Right ventricle myocardium inferior (tissue), 1 donor: Measurements from ENCODE around the gene SLC4A8. TPM values are rescaled to one million over a fixed set of nuclear protein-coding genes. Genes with fewer than 3 reads are reported as not detected.
"Not testable (repeated sequence)": the region's sequence is repeated elsewhere in the genome, so short reads cannot be mapped to it uniquely, and the experiment has no call there.

Source experiments
- ATAC-seq: fragments of 200-7000 bp; cut with Tn5 transposase; one replicate; pipeline ENCODE4 v1.9.1; 2020; ENCODE audit warnings: mild to moderate bottlenecking, moderate library complexity
- DNase-seq: peaks from one replicate; pipeline ENCODE4 v3.0.0; 2021; ENCODE audit errors: missing footprints
- intact Hi-C: fragments of 100-400 bp; cut with DNase I; formaldehyde crosslinking; loops from one replicate; pipeline ENCODE4 v1.11.0; 2022
- total RNA-seq: library from RNA; stranded (reverse); fragmentation: NEBNext Ultra II Directional; extraction: Animal tissue kit (Norgen Biotek cat#: 25700); gene quantifications from one replicate; pipeline ENCODE4 v1.2.1, GENCODE V29; 2021
- donor health status: DM: no; HTN: yes; CAD: no; lungs with severe emphysema.

SLC4A8 gene
- total RNA-seq, 1 donor from 2014 or later: 0.08 TPM

DNA sequence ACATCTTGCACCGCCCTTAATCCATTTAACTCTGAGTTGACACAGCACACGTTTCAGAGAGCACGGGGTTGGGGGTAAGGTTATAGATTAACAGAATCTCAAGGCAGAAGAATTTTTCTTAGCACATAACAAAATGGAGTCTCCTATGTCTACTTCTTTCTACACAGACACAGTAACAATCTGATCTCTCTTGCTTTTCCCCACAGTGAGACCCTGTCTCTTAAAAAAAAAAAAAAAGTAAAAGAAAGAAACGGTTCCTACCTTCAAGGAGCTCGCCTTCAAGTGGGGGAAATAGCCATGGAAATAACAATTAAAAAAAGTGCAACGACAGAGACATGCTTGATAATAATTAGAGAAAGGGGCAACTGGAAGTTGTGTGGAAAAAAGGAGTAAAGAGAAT, 30.4 kb downstream of the SLC4A8 start:
- intact Hi-C loops, DNase-seq, ATAC-seq: not testable (repeated sequence)

GRCh38 chr12:51458635-51459034, 34.0 kb downstream of the SLC4A8 start:
- ATAC-seq (no peak), DNase-seq (no peak)
- intact Hi-C loops: no loop called here

- no peak for ATAC-seq
- no peak for DNase-seq
- intact Hi-C loops: no loop called here
These were observed 35.9 kb downstream of the SLC4A8 start for GRCh38 chr12:51460519-51460918.

- ATAC-seq (no peak), DNase-seq (no peak)
- intact Hi-C loops: no loop called here
These were observed 40.9 kb downstream of the SLC4A8 start for GRCh38 chr12:51465491-51465890.

DNA sequence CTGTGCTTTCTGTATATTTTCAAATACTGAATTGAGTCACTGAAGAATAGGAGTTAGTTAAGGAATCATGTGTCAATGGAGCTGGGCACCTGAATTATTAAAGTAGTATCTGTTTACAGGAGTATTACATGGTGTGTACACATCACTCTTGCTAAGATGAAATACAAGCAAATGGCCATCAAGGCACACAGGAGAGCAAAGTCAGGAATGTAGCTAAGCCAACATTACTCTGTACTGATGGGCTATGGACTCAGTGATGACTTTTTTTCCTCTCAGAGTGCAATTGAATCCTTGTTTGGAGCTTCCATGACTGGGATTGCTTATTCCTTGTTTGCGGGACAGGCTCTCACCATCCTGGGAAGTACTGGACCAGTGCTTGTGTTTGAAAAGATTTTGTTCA, 45.5 kb downstream of the SLC4A8 start:
- DNase-seq (no peak), ATAC-seq (no peak)
- intact Hi-C loops: no loop called here

GRCh38 chr12:51471111-51471864, 46.7 kb downstream of the SLC4A8 start:
- ATAC-seq (no peak), DNase-seq (no peak)
- intact Hi-C loops: no loop called here

GRCh38 chr12:51472984-51473383, 48.4 kb downstream of the SLC4A8 start:
- DNase-seq (no peak), ATAC-seq (no peak)
- intact Hi-C loops: no loop called here

DNA sequence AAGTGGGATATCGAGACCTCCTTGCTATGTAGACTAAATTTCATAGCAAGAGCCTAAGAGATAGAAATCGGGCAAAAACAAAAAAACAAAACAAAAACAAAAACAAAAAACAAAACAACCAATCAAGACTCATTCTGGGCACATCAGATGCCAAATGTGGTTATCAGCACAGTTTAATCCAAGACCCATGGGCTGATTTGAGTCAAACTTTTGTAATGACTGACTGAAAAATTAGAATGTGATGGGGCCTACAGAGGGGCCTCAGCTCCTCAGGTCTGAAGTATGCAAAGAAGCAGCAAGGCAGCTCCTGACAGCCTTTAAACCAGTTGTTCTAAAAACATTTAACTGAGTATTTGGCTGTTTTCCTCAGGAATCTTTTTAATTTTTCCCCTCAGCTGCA, 49.3 kb downstream of the SLC4A8 start:
- ATAC-seq: no peak
- intact Hi-C loops: no loop called here
- DNase-seq: no peak

DNA sequence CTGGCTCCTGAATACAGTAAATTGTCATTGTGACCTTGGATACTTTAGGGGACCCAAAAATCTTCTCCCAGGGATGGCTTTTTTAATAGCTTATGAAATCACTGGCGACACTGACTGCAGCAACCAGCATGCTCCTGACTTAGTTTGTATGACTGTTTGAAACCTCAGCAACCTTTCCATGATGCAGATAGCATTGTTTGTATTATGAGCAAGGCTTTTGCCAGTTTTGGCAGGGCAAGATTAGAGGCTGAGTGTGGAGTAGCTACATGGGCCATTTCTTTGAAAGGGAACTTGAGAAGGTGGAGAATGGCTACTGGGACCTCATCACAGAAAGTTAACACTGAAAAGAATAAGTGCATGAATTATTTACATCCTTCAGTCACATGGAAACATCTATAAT, 50.9 kb downstream of the SLC4A8 start:
- intact Hi-C loops: no loop called here
- ATAC-seq: no peak
- no peak for DNase-seq

GRCh38 chr12:51480978-51481377, 56.3 kb downstream of the SLC4A8 start:
- ATAC-seq (no peak), DNase-seq (no peak)

DNA sequence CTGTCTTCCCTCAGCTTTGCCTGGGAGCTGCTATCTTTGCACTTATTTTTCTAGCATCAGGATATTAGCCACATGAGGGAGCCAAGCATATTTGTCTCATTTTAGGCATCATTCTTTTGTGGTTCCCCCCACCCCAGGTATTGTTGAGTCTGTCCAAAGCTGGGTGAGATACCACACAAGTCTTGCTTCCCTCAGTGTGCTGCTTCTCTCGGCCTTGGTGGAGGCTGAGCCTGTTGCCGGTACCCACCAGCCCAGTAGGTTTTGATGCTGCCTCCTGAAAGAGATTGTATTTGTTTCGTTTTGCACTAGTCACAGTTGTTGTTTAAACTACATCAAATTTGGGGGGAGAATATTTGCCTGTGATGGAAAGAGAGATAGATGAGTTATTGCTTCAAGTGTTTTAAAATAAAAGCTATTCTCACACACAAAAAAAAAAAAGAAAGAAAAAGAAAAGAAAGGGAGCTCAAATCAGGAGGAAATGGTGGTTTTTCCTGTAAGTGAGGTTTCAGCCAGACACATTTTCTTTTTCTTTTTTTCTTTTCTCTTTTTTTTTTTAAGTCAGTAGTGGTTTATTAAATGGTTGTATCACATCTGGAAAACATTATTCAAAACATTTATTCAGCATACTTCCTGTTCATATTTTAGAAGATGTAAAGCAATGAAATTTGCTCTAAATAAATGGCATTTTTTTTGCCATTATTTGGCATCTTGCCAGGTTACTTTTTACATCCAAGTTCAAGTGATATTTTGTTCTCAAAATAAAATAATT, 58.5 kb downstream of the SLC4A8 start:
- ATAC-seq: no peak
- DNase-seq: no peak
- intact Hi-C loops: no loop called here

More at GRCh38 chr12:51480978-51481377, 56.3 kb downstream of the SLC4A8 start:
- intact Hi-C loops: no loop called here

- ATAC-seq (no peak), DNase-seq (no peak)
- intact Hi-C loops: no loop called here
These were observed 59.5 kb downstream of the SLC4A8 start for GRCh38 chr12:51484119-51484518.

DNA sequence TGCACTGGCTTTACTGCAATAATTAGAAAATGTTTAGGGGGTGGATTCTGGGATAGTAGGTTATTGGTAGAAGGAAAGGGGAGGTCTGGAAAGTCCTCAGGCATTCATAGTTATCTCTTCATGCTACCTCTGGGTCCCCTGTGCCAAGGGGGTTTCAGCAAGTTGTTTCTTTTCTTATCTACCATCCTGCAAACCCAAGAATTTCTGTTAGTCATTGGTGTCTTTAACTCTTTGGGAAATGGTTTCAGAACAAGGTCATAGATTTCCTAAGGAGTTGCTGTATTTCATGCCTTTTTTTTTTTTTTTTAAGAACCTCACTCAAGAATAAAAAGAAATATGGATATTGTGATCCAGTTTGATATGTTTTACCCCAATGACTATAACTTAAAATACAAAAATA, 63.6 kb downstream of the SLC4A8 start:
- intact Hi-C loops: no loop called here
- ATAC-seq (no peak), DNase-seq (no peak)

DNA sequence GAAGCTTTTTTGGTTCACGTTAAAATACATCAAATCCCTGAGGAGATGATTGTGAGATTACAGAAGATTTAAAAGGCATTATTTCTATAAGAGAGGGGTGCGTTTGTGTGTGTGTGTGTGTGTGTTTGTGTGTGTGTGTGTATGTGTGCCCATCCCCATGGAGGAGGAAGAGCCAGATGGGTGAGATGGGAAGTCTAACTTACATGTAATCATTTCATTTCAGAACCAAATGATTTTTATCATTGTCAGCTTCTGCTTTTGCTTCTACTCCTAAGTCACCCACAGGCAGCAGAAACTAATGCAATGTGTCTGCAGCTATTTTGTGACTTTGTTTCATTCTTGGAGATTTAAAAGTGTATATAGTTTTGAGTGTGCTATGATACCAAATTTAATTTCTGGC, 68.7 kb downstream of the SLC4A8 start:
- ATAC-seq (no peak), DNase-seq (no peak)
- intact Hi-C loops: no loop called here

- no peak for DNase-seq
- no peak for ATAC-seq
- intact Hi-C loops: no loop called here
These were observed 72.3 kb downstream of the SLC4A8 start for GRCh38 chr12:51496895-51497294.

GRCh38 chr12:51504851-51505250, 80.2 kb downstream of the SLC4A8 start:
- intact Hi-C loops: no loop called here
- no peak for ATAC-seq
- no peak for DNase-seq

DNA sequence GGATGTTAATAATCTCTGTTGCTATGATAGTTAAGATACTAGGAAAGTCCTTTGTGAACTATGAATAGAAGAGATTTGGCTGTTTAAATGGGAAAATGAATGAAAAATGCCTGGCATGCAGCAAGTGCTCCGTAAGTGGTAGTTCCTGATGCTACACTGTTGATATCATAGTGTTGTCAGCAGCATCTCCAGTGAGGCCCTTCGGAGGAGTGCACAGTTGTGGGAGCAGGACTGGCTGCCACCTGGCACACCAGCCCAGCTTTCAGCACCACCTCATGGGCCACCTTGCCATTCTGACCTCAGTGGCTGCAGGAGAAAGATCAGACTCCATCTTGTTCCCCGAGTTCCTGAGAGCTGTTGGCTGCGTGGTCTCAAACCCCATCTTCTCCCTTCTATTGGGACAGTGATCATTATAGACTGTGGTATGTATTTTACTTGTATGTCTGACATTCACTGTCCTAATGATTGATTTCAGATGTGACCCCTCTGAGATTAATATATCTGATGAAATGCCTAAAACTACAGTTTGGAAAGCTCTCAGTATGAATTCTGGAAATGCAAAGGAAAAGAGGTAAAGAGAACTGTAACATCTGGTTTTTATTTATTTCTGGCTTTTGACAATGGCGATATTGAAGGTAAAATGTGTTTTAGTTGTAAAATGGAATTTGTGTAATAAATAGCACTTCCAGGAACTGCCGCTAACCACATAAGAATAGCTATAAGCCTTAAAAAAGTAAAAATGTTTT, 80.9 kb downstream of the SLC4A8 start:
- DNase-seq (no peak), ATAC-seq (no peak)
- intact Hi-C loops: no loop called here

GRCh38 chr12:51507178-51507577, 82.5 kb downstream of the SLC4A8 start:
- no peak for DNase-seq
- no peak for ATAC-seq
- intact Hi-C loops: no loop called here

DNA sequence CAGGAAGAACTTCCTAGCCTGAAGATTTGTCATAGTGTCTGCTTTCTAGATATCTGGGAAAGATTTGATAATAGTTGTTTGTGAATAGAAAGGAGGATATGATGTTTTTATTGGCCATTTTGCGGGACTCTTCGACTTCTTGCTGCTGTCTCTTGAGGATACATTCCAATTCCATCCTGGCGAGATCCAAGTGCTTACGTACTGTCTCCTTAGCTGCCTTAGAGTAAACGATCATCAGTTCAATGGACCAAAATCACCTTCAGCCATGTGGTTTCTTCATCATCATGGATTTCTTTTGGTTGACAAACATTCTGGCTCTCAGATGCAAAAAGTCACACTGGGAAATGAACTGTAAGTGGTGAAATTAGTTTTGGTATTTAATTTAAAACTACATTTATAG, 83.7 kb downstream of the SLC4A8 start:
- DNase-seq (no peak), ATAC-seq (no peak)
- intact Hi-C loops: no loop called here
